Mesendoderm (in vitro differentiated cells): ENCODE data around the gene PLXNB2.

Experiments
- DNase-seq: peaks from one replicate; pipeline ENCODE4 v3.0.0; 2013
- H2AK5ac ChIP-seq: 2 replicates; pipeline ENCODE4 v1.6.1; 2013; ENCODE audit warnings: low read length, inconsistent platforms
- H2BK120ac ChIP-seq: 2 replicates; pipeline ENCODE4 v1.6.1; 2013; ENCODE audit warnings: low read depth, mild to moderate bottlenecking, low read length, moderate library complexity, mixed read lengths
- H2BK15ac ChIP-seq: replicated peaks from 2 replicates; pipeline ENCODE4 v1.6.1; 2013; ENCODE audit warnings: low read depth, mild to moderate bottlenecking, moderate library complexity
- H2BK5ac ChIP-seq: 2 replicates; pipeline ENCODE4 v1.6.1; 2013; ENCODE audit warnings: low read length, inconsistent platforms
- H3K18ac ChIP-seq: 2 replicates; pipeline ENCODE4 v1.6.1; 2013; ENCODE audit warnings: mild to moderate bottlenecking, low read length, mixed read lengths
- H3K23ac ChIP-seq: one replicate; pipeline ENCODE4 v1.6.1; 2013; ENCODE audit warnings: low read length
- H3K27ac ChIP-seq: 2 replicates; pipeline ENCODE4 v1.5.1; 2013; ENCODE audit warnings: low read depth, mild to moderate bottlenecking, inconsistent platforms, low read length, moderate library complexity
- H3K27me3 ChIP-seq: 2 replicates; pipeline ENCODE4 v1.6.1; 2013; ENCODE audit warnings: low read length, control low read depth, mild to moderate bottlenecking, inconsistent platforms; ENCODE audit not compliant: insufficient read depth, poor library complexity
- H3K36me3 ChIP-seq: 2 replicates; pipeline ENCODE4 v1.6.1; 2013; ENCODE audit warnings: low read length, inconsistent platforms; ENCODE audit not compliant: control insufficient read depth, insufficient read depth
- H3K4ac ChIP-seq: one replicate; pipeline ENCODE4 v1.6.1; 2013; ENCODE audit warnings: low read depth, mild to moderate bottlenecking, low read length, moderate library complexity
- H3K4me1 ChIP-seq: 2 replicates; pipeline ENCODE4 v1.6.1; 2013; ENCODE audit warnings: low read depth, low read length, inconsistent platforms; ENCODE audit not compliant: control insufficient read depth
- H3K4me2 ChIP-seq: 2 replicates; pipeline ENCODE4 v1.6.1; 2013; ENCODE audit warnings: low read length
- H3K4me3 ChIP-seq: 2 replicates; pipeline ENCODE4 v1.5.1; 2013; ENCODE audit warnings: mild to moderate bottlenecking, low read length
- H3K56ac ChIP-seq: one replicate; pipeline ENCODE4 v1.6.1; 2013; ENCODE audit warnings: low read length
- H3K79me1 ChIP-seq: 2 replicates; pipeline ENCODE4 v1.6.1; 2013; ENCODE audit warnings: low read length, inconsistent platforms
- H3K79me2 ChIP-seq: 2 replicates; pipeline ENCODE4 v1.6.1; 2013; ENCODE audit warnings: mild to moderate bottlenecking, low read length; ENCODE audit not compliant: control insufficient read depth, insufficient read depth
- H3K9ac ChIP-seq: 2 replicates; pipeline ENCODE4 v1.6.1; 2013; ENCODE audit warnings: low read length, inconsistent platforms
- H4K5ac ChIP-seq: one replicate; pipeline ENCODE4 v1.6.1; 2013; ENCODE audit warnings: low read length
- H4K8ac ChIP-seq: one replicate; pipeline ENCODE4 v1.6.1; 2013; ENCODE audit warnings: low read depth, mild to moderate bottlenecking, control low read depth, low read length, moderate library complexity
- WGBS: extraction: QIAGEN DNeasy Blood & Tissue Kit; methylation state at CpG from one replicate; pipeline ENCODE4 v1.1.7; 2013; ENCODE audit warnings: low lambda C conversion rate, missing lambda C conversion rate; ENCODE audit not compliant: insufficient coverage; ENCODE audit errors: extremely low coverage; 5-methylcytosine and 5-hydroxymethylcytosine counted together

Gene PLXNB2

DNA sequence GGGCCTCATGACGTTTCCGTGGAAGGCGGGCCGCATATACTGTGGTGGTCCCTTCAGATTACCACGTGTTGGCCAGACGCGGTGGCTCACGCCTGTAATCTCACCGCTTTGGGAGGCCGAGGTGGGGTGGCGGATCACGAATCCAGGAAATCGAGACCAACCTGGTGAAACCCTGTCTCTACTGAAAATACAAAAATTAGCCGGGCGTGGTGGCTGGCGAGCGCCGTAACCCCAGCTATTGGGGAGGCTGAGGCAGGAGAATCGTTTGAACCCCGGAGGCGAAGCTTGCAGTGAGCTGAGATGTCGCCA is 20.2 kb upstream of the PLXNB2 start:
- no peak overlapping the region for H3K18ac ChIP-seq
- H3K4me1 ChIP-seq: peaks cover 1% of the 10 kb centered on the region
- H2BK120ac ChIP-seq: no peak overlapping the region
- H3K4ac ChIP-seq: peak overlapping the region; percentile 90
- no peaks in the 10 kb centered on the region for H3K79me1 ChIP-seq
- H3K27ac ChIP-seq: no peak overlapping the region
- H3K23ac ChIP-seq: no peak overlapping the region
- no peak overlapping the region for H4K5ac ChIP-seq
- H3K56ac ChIP-seq: peak overlapping the region; percentile 96
- peak overlapping the region; percentile 5 for H4K8ac ChIP-seq
- H2BK15ac ChIP-seq: no peak overlapping the region
- peak overlapping the region; percentile 46 for H3K4me3 ChIP-seq
- no peaks in the 10 kb centered on the region for H3K36me3 ChIP-seq
- no peak for DNase-seq
- H2AK5ac ChIP-seq: no peak overlapping the region
- H2BK5ac ChIP-seq: no peak overlapping the region
- peak overlapping the region; percentile 94 for H3K9ac ChIP-seq
- no peaks in the 10 kb centered on the region for H3K79me2 ChIP-seq
- peak overlapping the region; percentile 75 for H3K4me2 ChIP-seq
- no CpG with 5 or more reads among the region's 22 CpGs for WGBS
- no peaks in the 10 kb centered on the region for H3K27me3 ChIP-seq

DNA sequence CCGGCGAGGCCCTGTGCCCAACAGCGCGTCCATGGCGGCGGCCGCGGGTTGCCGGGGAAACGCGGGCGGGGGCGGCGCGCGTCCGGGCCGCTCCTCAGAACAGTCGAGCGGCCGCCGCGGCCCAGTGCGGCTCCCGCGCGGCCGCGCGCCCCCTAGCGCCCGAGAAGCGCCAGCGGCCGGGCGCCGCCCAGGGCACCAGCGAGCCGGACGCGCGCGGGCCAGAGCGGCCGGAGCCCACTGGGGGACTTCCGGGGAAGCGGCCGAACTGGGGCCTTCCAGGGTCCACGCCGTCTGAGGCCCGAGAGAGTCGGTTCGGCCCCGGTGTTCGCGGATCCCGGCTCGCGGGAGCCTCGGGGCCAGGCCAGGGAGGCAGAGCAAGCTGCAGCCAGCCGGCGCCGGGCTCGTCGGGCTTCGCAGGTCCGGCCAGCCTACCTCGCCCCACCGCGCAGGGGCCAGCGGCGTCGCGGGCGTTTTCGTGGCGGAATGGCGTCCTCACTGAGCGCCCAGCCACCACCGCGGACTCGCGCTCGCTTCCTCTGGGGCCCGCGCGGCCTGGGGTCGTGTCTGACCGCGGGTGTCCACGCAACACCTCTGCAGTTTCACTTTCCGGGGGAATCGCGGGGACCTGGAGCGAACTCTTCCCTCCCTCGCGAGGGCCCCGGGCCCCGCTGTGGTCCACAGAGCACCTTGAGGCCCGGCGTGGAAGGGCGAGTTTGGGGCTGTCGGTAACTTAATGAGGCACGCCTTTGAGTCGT is 19.7 kb upstream of the PLXNB2 start, which contains the start of gene DENND6B:
Gene DENND6B (minus strand): TSS at position 57 of the 755 bp plus-strand sequence. CDS start 24 bp downstream, at position 33.
- H3K79me1 ChIP-seq: no peaks in the 10 kb centered on the region
- H3K9ac ChIP-seq: peak within 1 kb of the TSS; percentile 94
- no peak within 1 kb of the TSS for H2BK120ac ChIP-seq
- H3K23ac ChIP-seq: peak within 1 kb of the TSS; percentile 80
- no peaks in the 10 kb centered on the region for H3K36me3 ChIP-seq
- peak within 1 kb of the TSS; percentile 95 for H3K18ac ChIP-seq
- no CpG with 5 or more reads among the region's 105 CpGs for WGBS
- DNase-seq: peak; percentile 78
- H4K5ac ChIP-seq: no peak within 1 kb of the TSS
- H3K4ac ChIP-seq: peak within 1 kb of the TSS; percentile 90
- H3K79me2 ChIP-seq: no peaks in the 10 kb centered on the region
- peak within 1 kb of the TSS; percentile 96 for H3K56ac ChIP-seq
- no peak within 1 kb of the TSS for H2BK5ac ChIP-seq
- H3K4me3 ChIP-seq: peak within 1 kb of the TSS; percentile 62
- H2BK15ac ChIP-seq: no peak within 1 kb of the TSS
- H2AK5ac ChIP-seq: no peak within 1 kb of the TSS
- H3K4me2 ChIP-seq: peak within 1 kb of the TSS; percentile 75
- H3K27ac ChIP-seq: peak within 1 kb of the TSS; percentile 42
- H3K4me1 ChIP-seq: peaks cover 1% of the 10 kb centered on the region
- H4K8ac ChIP-seq: peak within 1 kb of the TSS; percentile 5
- no peaks in the 10 kb centered on the region for H3K27me3 ChIP-seq

DNA sequence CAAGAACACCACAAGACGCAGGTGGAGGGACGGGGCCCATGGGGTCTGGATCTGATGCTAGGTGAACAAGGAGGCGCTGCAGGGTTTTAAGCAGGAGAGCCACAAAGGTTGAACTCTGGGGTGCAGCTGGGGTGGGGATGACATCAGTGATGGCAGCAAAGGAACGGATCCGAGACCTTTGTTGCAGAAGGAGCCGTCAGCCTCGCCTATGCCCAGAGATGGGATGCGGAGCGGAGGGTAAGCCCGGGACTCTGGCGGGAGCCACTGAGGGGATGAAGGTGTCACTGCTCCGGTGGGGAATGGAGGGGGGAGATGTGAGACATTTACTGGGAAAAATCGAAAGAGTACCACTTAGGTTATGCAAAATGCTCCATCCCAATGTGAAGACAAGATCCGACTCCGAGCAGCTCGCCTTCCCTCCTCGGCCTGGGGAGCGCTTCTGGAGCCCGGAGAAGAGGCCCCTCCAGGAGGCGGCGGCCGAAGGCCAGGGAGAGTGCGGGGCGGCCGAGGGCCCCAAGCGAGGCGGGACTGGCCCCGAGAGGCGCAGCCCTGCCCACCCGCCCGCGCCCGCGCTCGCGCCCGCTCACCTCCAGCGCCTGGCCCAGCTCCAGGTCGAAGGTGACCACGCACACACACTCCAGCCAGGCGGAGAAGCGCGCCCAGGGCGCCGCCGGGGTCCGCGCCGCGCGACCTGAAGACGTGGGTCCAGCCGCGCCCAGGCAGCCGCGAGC is 18.9 kb upstream of the PLXNB2 start:
- Histone ChIP-seq H4K8ac (no peak overlapping the region), H3K9ac (peak overlapping the region; percentile 80), H3K27ac (no peak overlapping the region), H3K4me3 (peak overlapping the region; percentile 62), H3K79me2 (no peaks in the 10 kb centered on the region), H3K27me3 (no peaks in the 10 kb centered on the region), H4K5ac (no peak overlapping the region), H2BK120ac (no peak overlapping the region), H3K4me1 (peaks cover 1% of the 10 kb centered on the region), H3K4ac (no peak overlapping the region), H3K79me1 (no peaks in the 10 kb centered on the region), H2BK15ac (no peak overlapping the region), H2AK5ac (no peak overlapping the region), H3K56ac (peak overlapping the region; percentile 92), H3K23ac (no peak overlapping the region), H3K4me2 (peak overlapping the region; percentile 46), H3K36me3 (no peaks in the 10 kb centered on the region), H2BK5ac (no peak overlapping the region), H3K18ac (peak overlapping the region; percentile 47)
- no peak for DNase-seq
- WGBS: no CpG with 5 or more reads among the region's 56 CpGs

GRCh38 chr22:50325444-50326224 is 18.2 kb upstream of the PLXNB2 start:
- H3K79me2 ChIP-seq: no peaks in the 10 kb centered on the region
- no peaks in the 10 kb centered on the region for H3K27me3 ChIP-seq
- no CpG with 5 or more reads among the region's 19 CpGs for WGBS
- H3K4me2 ChIP-seq: no peak overlapping the region
- no peak overlapping the region for H4K5ac ChIP-seq
- H3K23ac ChIP-seq: no peak overlapping the region
- no peak overlapping the region for H3K18ac ChIP-seq
- no peak for DNase-seq
- H4K8ac ChIP-seq: no peak overlapping the region
- H3K36me3 ChIP-seq: no peaks in the 10 kb centered on the region
- H2AK5ac ChIP-seq: no peak overlapping the region
- H2BK120ac ChIP-seq: no peak overlapping the region
- H3K56ac ChIP-seq: no peak overlapping the region
- H3K4me3 ChIP-seq: no peak overlapping the region
- H3K4me1 ChIP-seq: peaks cover 1% of the 10 kb centered on the region
- H3K27ac ChIP-seq: no peak overlapping the region
- H3K4ac ChIP-seq: no peak overlapping the region
- no peak overlapping the region for H2BK15ac ChIP-seq
- H3K9ac ChIP-seq: no peak overlapping the region
- H2BK5ac ChIP-seq: no peak overlapping the region
- H3K79me1 ChIP-seq: no peaks in the 10 kb centered on the region

DNA sequence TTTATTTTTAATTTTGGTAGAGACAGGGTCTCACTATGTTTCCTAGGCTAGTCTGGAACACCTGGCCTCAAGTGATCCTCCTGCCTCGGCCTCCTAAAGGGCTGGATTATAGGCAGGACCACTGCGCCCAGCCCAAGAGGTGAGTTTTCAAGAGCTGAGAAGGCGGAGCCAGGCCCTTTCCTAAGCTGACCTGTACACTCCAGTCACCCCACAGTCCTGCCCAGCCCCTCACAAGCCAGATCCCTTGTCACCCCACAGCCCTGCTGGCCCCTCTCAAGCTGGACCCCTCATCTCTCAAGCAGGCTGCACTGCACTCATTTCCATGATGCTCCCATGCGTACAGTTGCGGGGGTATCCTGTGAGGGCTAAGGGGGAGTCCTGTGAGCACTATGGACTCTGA is 16.5 kb upstream of the PLXNB2 start:
- Histone ChIP-seq H3K79me2 (no peaks in the 10 kb centered on the region), H3K27ac (no peak overlapping the region), H2BK5ac (no peak overlapping the region), H3K4me1 (peaks cover 1% of the 10 kb centered on the region), H4K8ac (no peak overlapping the region), H4K5ac (no peak overlapping the region), H2AK5ac (no peak overlapping the region), H3K36me3 (no peaks in the 10 kb centered on the region), H3K4ac (no peak overlapping the region), H3K79me1 (no peaks in the 10 kb centered on the region), H2BK15ac (no peak overlapping the region), H3K56ac (no peak overlapping the region), H3K18ac (no peak overlapping the region), H2BK120ac (no peak overlapping the region), H3K23ac (no peak overlapping the region), H3K4me2 (no peak overlapping the region), H3K27me3 (no peaks in the 10 kb centered on the region), H3K9ac (no peak overlapping the region), H3K4me3 (no peak overlapping the region)
- DNase-seq: no peak
- no CpG with 5 or more reads among the region's 5 CpGs for WGBS
